Upper lobe of left lung (tissue), 6 donors: ENCODE results near the gene TMEM119. TPM values are rescaled to one million over a fixed set of nuclear protein-coding genes. Genes with fewer than 3 reads are reported as not detected.
"Not testable (repeated sequence)": the region's sequence is repeated elsewhere in the genome, so short reads cannot be mapped to it uniquely, and the experiment has no call there.

Experiments
- ATAC-seq, 2 donors: fragments of 200-7000 bp; cut with Tn5 transposase; one replicate each; pipeline ENCODE4 v1.9.1; 2022; ENCODE audit warnings: mild to moderate bottlenecking in 2 of 2, moderate library complexity in 2 of 2; ENCODE audit not compliant: low FRiP score in 2 of 2
- DNase-seq, 2 donors: peaks; one replicate each; pipeline ENCODE4 v3.0.0-alpha.2; 2019 to 2020
- H3K27ac ChIP-seq, 4 donors: fragments of 200-600 bp; sonication (generic); one replicate each; pipeline ENCODE4 v1.5.1; 2016 to 2019
- H3K27me3 ChIP-seq, 4 donors: fragments of 200-600 bp; sonication (generic); one replicate each; pipeline ENCODE4 v1.5.1; 2017 to 2019
- H3K36me3 ChIP-seq, 4 donors: fragments of 200-600 bp; sonication (generic); one replicate each; pipeline ENCODE4 v1.5.1; 2016 to 2019
- H3K4me1 ChIP-seq, 4 donors: fragments of 200-600 bp; sonication (generic); one replicate each; pipeline ENCODE4 v1.5.1; 2018 to 2019
- H3K4me3 ChIP-seq, 4 donors: fragments of 200-600 bp; sonication (generic); one replicate each; pipeline ENCODE4 v1.5.1; 2017 to 2019; ENCODE audit warnings: mild to moderate bottlenecking in 2 of 4, moderate library complexity in 1 of 4
- H3K9me3 ChIP-seq, 4 donors: fragments of 200-600 bp; sonication (generic); one replicate each; pipeline ENCODE4 v1.5.1; 2018 to 2019
- EP300 ChIP-seq, 4 donors: sonication (generic); formaldehyde crosslinking; IDR thresholded peaks; one replicate each; pipeline ENCODE4 v1.5.1; 2017; ENCODE audit warnings: antibody characterized with exemption in 4 of 4, control low read depth in 2 of 4
- POLR2A ChIP-seq, 4 donors: fragments of 450-650 bp; IDR thresholded peaks; one replicate each; pipeline ENCODE4 v1.5.1; 2016 to 2017; ENCODE audit warnings: antibody characterized with exemption in 4 of 4, mild to moderate bottlenecking in 2 of 4
- POLR2AphosphoS5 ChIP-seq, 2 donors: sonication (generic); formaldehyde crosslinking; IDR thresholded peaks; one replicate each; pipeline ENCODE4 v1.5.1; 2017; ENCODE audit warnings: antibody characterized with exemption in 2 of 2
- WGBS, 2 donors: methylation state at CpG; one replicate each; pipeline ENCODE4 v1.1.5; 2017 to 2018; 5-methylcytosine and 5-hydroxymethylcytosine counted together
- total RNA-seq, 6 donors: library from RNA; depleted of rRNA in 4 of 6; stranded (reverse); fragments of >200 nt in 4 of 6; gene quantifications; one replicate each; pipeline versions ENCODE4 v1.1.0 to v1.2.1, GENCODE V29; 2016 to 2021
- TF ChIP-seq, protein P1 (sequence below), 6 experiments: fragments of 450-650 bp in 4 of 6; fragments of 200-600 bp in 2 of 6; sonication (generic) in 2 of 6; IDR thresholded peaks; one replicate each; pipeline ENCODE4 v1.5.1; 2016 to 2019; ENCODE audit warnings: antibody characterized with exemption in 6 of 6
- donor health status: DM: no; HTN: no; CAD: no; lungs with moderate emphysema.
- donor health status: DM: no; HTN: yes; CAD: no; lungs with severe emphysema.

Gene TMEM119
- total RNA-seq, 6 donors from 2014 or later: 1.5 to 50.7 (median 20.5) TPM

DNA sequence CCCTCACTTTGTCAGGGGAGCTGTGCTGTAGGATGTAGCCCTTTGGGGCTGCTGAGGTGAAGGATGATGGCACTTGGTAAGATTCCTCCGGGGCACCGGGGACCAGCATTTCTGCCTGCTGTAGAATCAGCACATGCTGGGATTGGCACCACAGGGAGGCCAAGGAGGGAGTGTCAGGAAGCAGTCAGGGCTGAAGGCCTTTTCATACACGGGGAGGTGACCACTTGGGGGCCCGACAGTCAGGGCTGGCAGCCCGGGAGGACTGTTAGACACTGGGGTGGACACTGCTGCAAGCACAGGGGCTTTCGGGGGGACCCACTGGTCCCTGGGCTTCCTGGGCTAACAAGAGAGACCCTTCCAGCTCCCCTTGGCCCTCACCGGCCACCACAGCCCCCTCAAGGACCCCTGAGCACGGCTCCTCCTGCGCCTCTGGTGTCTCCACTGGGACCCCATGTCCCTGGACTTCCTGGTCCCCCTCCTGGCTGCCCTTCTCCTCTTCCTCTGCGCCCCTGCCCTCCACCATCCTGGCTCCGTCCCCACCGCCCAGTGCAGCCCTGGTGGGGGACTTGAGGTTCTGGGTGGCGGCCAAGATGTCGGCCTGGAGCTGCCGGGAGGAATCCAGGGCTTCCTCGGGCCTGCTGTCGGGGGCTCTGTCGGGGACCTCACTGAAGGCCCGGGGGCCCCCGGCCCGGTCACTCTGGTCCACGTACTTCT, 6.5 kb downstream of the TMEM119 start:
- no peak overlapping the region for H3K4me3 ChIP-seq
- no peak for ATAC-seq

DNA sequence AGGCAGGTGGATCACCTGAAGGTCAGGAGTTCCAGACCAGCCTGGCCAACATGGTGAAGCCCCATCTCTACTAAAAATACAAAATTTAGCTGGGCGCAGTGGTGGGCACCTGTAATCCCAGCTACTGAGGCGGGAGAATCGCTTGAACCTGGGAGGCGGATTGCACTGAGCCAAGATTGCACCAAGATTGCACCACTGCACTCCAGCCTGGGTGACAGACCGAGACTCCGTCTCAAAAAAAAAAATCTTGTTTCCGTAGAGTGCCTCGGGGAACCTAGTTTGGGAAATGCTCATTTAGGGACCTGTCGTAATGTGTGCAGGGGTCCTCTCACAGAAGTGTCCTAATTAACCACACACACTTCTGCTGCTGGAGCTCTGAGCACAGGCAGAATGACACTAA, 7.4 kb downstream of the TMEM119 start:
- not testable (repeated sequence) for H3K4me3 ChIP-seq, DNase-seq, H3K27me3 ChIP-seq, H3K36me3 ChIP-seq, ATAC-seq, H3K27ac ChIP-seq, H3K4me1 ChIP-seq, H3K9me3 ChIP-seq
- 87 to 96% methylated on average over 8 to 9 of the region's 9 CpGs for WGBS, 2 donors

More for the DNA sequence above, 6.5 kb downstream of the TMEM119 start:
- WGBS, 2 donors: 90 to 94% methylated on average over 9 to 15 of the region's 22 CpGs
- Histone ChIP-seq H3K27ac (no peak overlapping the region), H3K4me1 (no peaks in the 10 kb centered on the region), H3K9me3 (no peaks in the 10 kb centered on the region), H3K36me3 (no peaks in the 10 kb centered on the region), H3K27me3 (no peaks in the 10 kb centered on the region)
- DNase-seq: no peak
- TF ChIP-seq POLR2AphosphoS5 (IDR thresholded peaks at IDR 0.05) (no peak), EP300 (IDR thresholded peaks at IDR 0.05) (no peak), POLR2A (IDR thresholded peaks at IDR 0.05) (no peak)
- TF ChIP-seq, protein P1, sequence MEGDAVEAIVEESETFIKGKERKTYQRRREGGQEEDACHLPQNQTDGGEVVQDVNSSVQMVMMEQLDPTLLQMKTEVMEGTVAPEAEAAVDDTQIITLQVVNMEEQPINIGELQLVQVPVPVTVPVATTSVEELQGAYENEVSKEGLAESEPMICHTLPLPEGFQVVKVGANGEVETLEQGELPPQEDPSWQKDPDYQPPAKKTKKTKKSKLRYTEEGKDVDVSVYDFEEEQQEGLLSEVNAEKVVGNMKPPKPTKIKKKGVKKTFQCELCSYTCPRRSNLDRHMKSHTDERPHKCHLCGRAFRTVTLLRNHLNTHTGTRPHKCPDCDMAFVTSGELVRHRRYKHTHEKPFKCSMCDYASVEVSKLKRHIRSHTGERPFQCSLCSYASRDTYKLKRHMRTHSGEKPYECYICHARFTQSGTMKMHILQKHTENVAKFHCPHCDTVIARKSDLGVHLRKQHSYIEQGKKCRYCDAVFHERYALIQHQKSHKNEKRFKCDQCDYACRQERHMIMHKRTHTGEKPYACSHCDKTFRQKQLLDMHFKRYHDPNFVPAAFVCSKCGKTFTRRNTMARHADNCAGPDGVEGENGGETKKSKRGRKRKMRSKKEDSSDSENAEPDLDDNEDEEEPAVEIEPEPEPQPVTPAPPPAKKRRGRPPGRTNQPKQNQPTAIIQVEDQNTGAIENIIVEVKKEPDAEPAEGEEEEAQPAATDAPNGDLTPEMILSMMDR (IDR thresholded peaks at IDR 0.05): no peak

DNA sequence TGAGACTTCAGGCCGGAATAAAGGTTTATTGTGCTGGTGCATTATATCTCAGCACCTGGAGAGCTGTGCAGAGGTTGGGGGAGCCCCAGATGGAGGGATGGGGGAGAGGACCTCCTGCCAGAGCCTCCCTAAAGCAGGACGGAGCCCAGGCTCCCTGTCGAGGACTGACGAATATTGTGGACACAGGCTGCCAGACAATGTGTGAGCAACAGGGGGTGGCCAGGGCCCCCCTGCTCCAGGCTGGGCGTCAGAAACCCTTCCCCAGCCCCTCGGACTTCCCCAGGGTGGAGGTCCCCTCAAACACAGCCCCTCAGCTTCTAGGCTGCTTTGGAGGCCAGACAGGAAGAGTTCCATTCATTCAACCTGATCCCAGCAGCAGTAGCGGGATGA, 8.0 kb downstream of the TMEM119 start:
- no peaks in the 10 kb centered on the region for H3K36me3 ChIP-seq
- 47 to 65% methylated on average over 3 to 7 of the region's 7 CpGs for WGBS, 2 donors
- no peaks in the 10 kb centered on the region for H3K9me3 ChIP-seq
- no peaks in the 10 kb centered on the region for H3K27me3 ChIP-seq
- H3K27ac ChIP-seq: no peak overlapping the region
- no peaks in the 10 kb centered on the region for H3K4me1 ChIP-seq
- TF ChIP-seq POLR2AphosphoS5 (IDR thresholded peaks at IDR 0.05) (no peak), POLR2A (IDR thresholded peaks at IDR 0.05) (no peak), EP300 (IDR thresholded peaks at IDR 0.05) (no peak)
- TF ChIP-seq, protein P1 (IDR thresholded peaks at IDR 0.05): no peak
- DNase-seq: no peak
- no peak overlapping the region for H3K4me3 ChIP-seq
- no peak for ATAC-seq

DNA sequence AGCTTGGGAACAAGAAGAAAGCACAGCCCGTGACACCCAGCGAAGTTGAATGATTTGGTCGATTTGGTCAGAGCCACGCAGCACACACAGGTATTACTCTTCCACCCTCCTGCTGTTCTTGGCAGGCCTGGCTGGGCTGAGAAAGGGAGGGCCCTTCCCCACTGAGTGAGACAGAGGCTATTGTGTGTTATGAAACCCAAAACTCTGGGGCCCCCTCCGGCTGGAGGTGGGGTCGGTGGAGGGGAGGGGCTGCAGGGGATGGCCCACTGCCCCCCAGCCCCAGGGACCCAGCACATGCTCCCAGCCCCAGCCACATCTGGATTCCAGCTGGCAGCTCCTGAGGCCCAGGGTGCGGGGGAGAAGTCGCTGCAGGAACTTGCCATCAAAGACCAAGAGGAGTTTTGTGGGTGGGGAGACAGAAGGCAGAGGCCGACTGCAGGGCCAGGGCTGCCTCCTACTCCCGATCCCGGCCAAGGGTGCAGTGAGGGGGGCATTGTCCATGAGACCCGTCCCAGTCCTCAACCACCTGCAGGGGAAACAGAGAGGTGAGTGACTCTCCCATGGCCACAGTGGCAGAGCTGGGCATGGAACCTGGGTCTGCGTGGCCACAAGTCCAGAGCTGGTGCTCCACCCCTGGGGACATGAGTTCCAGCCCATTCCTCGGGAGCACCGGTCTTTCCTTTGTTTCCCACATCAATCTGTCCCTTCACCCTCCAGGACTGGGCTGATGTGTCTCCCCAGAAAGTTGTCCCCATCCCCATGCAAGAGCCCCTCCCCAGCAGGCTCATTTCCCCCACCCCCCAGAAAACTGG, 8.7 kb downstream of the TMEM119 start:
- no peaks in the 10 kb centered on the region for H3K9me3 ChIP-seq
- WGBS, 2 donors: 47 to 51% methylated on average over 10 to 15 of the region's 15 CpGs
- no peaks in the 10 kb centered on the region for H3K36me3 ChIP-seq
- H3K27me3 ChIP-seq: no peaks in the 10 kb centered on the region
- H3K4me3 ChIP-seq: no peak overlapping the region
- ATAC-seq: peak in 1 of 2 donors; percentile 38
- TF ChIP-seq, protein P1 (IDR thresholded peaks at IDR 0.05): no peak
- TF ChIP-seq POLR2AphosphoS5 (IDR thresholded peaks at IDR 0.05) (no peak), POLR2A (IDR thresholded peaks at IDR 0.05) (no peak), EP300 (IDR thresholded peaks at IDR 0.05) (no peak)
- H3K27ac ChIP-seq: no peak overlapping the region
- no peak for DNase-seq
- H3K4me1 ChIP-seq: no peaks in the 10 kb centered on the region

DNA sequence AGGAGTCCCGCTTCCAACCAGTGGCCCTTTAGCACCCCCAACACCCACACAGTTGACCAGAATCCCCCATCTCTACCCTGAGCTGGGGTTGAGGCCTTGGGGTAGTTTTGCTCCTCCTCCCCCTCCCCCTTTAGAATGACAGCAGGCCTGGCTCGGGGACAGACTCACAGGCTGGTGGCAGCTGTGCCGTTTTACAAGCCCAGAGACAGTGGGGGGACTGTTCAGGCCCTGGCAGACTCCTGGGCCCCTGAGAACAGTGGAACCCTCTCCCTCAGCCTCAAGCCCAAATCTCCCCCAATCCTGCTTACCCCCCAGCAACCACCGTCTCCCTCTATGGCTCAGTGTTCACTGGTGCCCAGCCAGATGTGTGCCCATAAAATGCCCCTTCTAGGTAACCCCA, 10.1 kb downstream of the TMEM119 start:
- no peaks in the 10 kb centered on the region for H3K9me3 ChIP-seq
- no peaks in the 10 kb centered on the region for H3K4me1 ChIP-seq
- no peak for DNase-seq
- TF ChIP-seq, protein P1 (IDR thresholded peaks at IDR 0.05): no peak
- H3K36me3 ChIP-seq: no peaks in the 10 kb centered on the region
- ATAC-seq: no peak
- no peak overlapping the region for H3K4me3 ChIP-seq
- no peak overlapping the region for H3K27ac ChIP-seq
- no peaks in the 10 kb centered on the region for H3K27me3 ChIP-seq
- 55 to 79% methylated on average over 2 to 4 of the region's 4 CpGs for WGBS, 2 donors
